Bronchial epithelial cell (primary cell): ENCODE results near the gene ITGB1. TPM values are rescaled to one million over a fixed set of nuclear protein-coding genes. Genes with fewer than 3 reads are reported as not detected.

Source experiments
- DNase-seq: peaks from one replicate; pipeline ENCODE4 v3.0.0-alpha.2; 2010; ENCODE audit warnings: low read depth
- FAIRE-seq: peaks from 2 replicates; lab custom pipeline; 2011; peaks lifted over from hg19 to GRCh38; lab: Jason Lieb, UNC
- H3K27me3 ChIP-seq: 2 replicates; pipeline ENCODE4 v1.5.1; 2011; ENCODE audit warnings: low read length; ENCODE audit not compliant: control insufficient read depth, insufficient read depth
- H3K36me3 ChIP-seq: 2 replicates; pipeline ENCODE4 v1.5.1; 2011; ENCODE audit warnings: low read length; ENCODE audit not compliant: control insufficient read depth, insufficient read depth
- H3K4me3 ChIP-seq: 2 replicates; pipeline ENCODE4 v1.5.1; 2011; ENCODE audit warnings: mild to moderate bottlenecking, low read depth, low read length, control low read depth
- CTCF ChIP-seq: IDR thresholded peaks from 2 replicates; pipeline ENCODE4 v1.5.1; 2011; ENCODE audit warnings: mild to moderate bottlenecking, moderate library complexity, low read length, control low read depth, inconsistent platforms; ENCODE audit not compliant: insufficient read depth, severe bottlenecking
- total RNA-seq: library from RNA; depleted of rRNA; stranded (reverse); fragments of >200 nt; gene quantifications from 2 replicates; pipeline ENCODE4 v1.2.1, GENCODE V29; 2014

Gene ITGB1
- total RNA-seq, 1 donor from 2014 or later: 1,469 TPM

GRCh38 chr10:32943854-32944661 is 14.0 kb downstream of the ITGB1 start:
- FAIRE-seq (no peak), DNase-seq (no peak)
- Histone ChIP-seq H3K4me3 (no peak overlapping the region), H3K36me3 (peaks cover 4% of the 10 kb centered on the region), H3K27me3 (no peaks in the 10 kb centered on the region)
- no peak for TF ChIP-seq CTCF

GRCh38 chr10:32943395-32943794 is 14.6 kb downstream of the ITGB1 start:
- DNase-seq (no peak), FAIRE-seq (no peak)
- H3K4me3 ChIP-seq: no peak overlapping the region
- no peaks in the 10 kb centered on the region for H3K27me3 ChIP-seq
- TF ChIP-seq CTCF: no peak
- peaks cover 7% of the 10 kb centered on the region for H3K36me3 ChIP-seq

GRCh38 chr10:32942081-32942480 is 15.9 kb downstream of the ITGB1 start:
- DNase-seq: no peak
- Histone ChIP-seq H3K4me3 (no peak overlapping the region), H3K36me3 (peaks cover 5% of the 10 kb centered on the region), H3K27me3 (no peaks in the 10 kb centered on the region)
- TF ChIP-seq CTCF: no peak
- no peak for FAIRE-seq

- Histone ChIP-seq H3K4me3 (no peak overlapping the region), H3K27me3 (no peaks in the 10 kb centered on the region), H3K36me3 (peaks cover 5% of the 10 kb centered on the region)
- DNase-seq: no peak
- TF ChIP-seq CTCF: no peak
- FAIRE-seq: no peak
These were observed 16.7 kb downstream of the ITGB1 start for GRCh38 chr10:32941357-32941756.

GRCh38 chr10:32940321-32941301 is 17.4 kb downstream of the ITGB1 start:
- no peak for TF ChIP-seq CTCF
- FAIRE-seq (no peak), DNase-seq (no peak)
- Histone ChIP-seq H3K27me3 (no peaks in the 10 kb centered on the region), H3K36me3 (peaks cover 5% of the 10 kb centered on the region), H3K4me3 (no peak overlapping the region)
